Measurements from ENCODE around the gene DMXL2.
"Not testable (repeated sequence)": the region's sequence is repeated elsewhere in the genome, so short reads cannot be mapped to it uniquely, and the experiment has no call there.

The DMXL2 gene

DNA sequence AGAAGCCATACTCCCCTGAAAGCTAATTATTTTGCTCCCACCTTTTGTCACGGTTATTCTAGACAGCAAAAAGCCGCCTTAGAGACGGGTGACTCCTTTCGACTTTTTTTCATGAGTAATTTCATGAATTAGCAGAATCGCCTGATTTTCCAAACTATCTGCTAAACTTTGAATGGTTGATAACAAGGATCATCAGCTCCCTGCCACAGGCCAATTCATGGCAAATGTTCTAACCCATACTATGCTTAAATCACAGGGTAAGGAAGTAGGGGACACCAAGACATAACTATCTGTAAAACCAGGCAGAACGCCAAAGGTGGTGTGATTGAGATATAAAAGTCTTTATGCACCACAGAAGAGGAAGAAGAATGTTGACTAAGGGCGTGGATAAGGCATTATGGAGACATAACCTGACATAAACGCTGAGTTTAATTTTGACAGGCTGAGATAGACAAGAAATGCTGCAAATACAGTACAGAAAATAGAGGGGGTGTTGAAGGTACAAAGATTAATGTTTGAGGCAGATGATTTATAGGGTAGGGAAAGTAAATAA, 891 bp upstream of the DMXL2 start:
- DNase-seq = no peak

DNA sequence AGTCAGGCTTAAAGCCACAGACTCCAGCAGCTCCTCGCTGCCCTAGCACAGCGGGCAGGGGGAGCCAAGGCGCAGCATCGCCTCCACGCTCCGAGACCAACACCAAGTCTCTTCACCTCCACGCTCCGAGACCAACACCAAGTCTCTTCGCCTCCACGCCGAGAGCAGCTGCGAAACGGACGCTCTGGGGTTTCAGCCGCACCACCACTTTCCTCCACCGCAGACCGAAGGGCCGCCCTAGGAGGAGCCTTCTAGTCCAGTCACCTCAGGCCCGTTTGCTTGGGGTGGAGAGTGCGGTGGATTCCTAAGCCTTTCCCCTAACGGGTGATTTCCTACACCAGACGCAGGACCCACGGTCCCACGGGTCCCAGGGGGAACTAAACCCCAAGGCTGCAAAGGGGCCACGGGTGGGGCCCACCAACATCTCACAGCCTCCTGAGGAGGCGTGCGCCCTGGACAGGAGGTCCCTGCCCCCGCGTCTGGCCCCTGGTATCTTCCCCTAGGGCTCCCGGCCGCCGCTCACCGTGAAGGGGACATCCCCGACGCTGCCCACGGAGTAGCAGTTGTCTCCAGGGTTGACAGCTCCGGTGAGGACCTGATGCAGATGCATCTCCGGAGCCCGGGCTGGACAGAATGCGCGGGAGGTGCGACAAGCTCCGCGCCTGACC, 501 bp downstream of the DMXL2 start:
- no peak for DNase-seq

DNA sequence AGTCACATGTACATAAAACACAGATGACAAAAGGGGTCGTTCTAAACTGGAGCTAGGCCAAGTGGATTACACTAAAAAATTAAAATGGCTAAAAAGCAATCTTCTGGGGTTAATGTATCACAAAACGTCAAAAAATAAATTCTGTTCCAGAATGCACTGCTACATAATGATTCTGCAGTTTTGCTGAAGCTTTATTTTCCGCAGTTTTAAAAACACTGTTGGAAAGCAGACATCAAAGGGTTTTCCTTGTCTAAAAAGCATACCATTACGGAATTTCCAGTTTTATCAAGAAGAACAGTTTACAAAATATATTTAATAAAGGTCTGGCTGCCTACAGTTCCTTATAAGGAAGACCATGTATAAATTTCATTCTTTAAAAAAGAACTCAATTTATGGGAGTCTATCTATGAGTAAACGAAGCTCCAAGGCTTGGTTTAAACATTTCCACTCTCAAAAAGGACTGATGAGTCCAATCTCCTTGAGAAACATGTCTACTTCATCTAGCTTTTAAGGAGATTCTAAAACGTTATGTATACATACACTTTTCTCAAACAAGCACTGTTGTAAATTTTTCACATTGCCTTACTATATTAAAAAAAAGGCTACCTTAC, 1.3 kb downstream of the DMXL2 start:
- no peak for DNase-seq

DNA sequence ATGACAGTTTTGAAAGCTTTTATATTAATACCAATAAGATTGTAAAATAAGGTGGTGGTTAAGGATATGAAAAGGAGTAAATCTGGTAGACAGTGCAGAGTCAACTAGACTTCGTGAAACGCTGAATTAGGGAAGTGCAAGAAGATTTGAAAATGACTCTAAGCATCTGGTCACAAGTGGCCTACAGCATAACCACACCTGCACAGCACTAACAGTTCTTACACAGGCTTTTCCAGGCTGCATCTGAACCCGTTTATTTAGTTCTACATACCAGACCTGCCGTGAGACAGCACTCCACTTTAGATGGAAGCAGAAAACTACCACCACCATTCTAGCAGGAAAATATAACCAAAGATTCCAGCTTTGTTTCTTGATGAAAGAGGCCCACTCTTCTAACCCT, 1.9 kb downstream of the DMXL2 start:
- peak in 1 of 2 experiments; percentile 4 for DNase-seq

DNA sequence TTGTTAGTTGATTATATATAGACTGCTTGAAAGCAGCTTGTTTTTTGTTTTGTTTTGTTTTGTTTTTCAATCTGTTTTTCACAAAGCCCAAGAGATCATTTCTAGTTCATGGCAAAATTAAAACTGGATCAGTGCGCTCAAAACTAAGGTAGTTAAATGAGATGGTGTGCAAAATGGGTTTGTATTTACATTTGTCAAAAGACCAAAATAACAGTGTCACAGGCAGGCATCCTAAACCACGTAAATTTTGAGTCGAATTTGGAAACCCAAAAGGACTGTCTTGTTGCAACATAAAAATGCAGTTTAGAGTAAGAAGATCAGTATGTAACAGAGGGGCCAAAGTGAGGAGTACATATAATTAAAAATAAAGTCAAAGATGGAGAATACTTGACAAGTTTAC, 2.4 kb downstream of the DMXL2 start:
- no peak for DNase-seq

DNA sequence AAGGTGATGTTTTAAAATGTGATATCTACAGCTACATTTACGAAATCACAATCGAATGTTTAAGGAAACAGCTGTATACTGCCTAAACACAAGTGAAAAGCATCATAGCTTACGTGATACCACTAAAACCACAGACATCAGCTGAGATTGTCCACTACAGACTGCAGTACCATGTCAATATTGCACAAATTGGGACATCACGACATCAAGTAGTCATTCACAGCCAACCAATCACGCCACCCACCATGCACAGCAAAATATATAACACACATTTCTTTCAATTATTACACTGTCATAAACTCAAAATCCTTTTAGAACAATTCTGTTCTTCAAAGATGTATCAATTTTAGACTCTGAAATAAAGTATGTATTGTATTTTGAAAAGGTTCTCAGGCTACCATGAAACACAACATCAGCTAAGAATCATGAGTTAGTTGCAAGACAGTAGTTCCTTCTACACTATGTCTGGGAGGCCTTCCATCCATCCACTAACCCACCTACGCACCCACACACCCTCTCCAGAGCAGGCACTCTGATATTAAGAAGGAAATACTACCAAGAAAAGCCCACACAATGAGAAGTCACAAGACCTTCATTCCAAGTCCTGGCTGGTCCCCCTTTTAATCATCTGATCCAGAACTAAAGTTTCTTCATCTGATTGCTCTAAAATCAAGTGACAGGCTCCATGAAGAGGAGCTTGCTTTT, 3.1 kb downstream of the DMXL2 start:
- no peak for DNase-seq

DNA sequence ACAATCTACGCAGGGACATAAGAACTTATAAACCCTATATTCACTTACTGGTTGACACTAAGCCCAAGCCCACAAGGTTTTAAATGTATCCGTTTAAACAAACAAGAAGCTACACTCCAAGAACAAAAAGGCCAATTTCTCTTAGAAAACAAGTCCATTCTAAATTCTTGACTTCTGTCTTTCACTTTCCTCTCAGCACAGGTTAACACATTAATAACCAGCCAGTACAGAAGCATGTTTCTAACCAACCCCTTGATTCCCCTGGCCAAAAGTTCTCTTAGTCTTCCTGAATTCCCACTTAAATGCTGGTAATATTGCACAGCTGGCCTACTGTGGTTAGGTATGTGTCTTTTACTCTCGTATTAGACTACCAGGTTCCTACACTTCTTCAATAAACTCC, 4.7 kb downstream of the DMXL2 start:
- no peak for DNase-seq

DNA sequence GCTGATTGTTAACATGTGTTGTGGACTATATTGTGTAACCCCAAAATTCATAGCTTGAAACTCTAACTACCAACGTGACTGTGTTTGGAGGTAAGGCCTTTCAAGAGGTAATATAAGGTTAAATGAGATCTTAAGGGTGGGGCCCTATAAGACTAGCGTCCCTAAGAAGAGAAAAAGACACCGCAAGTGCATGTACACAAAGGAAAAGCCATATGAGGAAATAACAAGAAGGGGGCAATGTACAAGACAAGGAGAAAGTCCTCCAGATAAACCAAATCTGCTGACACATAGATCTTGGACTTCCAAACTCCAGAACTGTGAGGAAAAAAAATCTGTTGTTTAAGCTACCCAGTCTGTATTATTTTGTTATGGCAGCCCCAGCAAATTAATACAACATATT, 8.6 kb downstream of the DMXL2 start:
- no peak for DNase-seq

DNA sequence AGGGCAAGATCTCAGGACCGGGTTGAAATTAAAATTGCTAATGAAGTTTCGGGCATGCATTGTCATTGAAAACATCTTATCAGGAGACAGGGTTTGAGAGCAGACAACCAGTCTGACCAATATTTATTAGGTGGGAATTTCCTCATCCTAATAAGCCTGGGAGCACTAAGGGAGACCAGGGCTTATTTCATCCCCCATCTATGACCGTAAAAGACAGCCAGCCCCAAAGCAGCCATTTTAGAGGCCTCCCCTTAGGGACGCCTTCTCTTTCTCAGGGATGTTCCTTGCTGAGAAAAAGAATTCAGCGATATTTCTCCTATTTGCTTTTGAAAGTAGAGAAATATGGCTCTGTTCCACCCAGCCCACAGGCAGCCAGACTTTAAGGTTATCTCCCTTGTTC, 9.9 kb downstream of the DMXL2 start:
- not testable (repeated sequence) for DNase-seq

DNA sequence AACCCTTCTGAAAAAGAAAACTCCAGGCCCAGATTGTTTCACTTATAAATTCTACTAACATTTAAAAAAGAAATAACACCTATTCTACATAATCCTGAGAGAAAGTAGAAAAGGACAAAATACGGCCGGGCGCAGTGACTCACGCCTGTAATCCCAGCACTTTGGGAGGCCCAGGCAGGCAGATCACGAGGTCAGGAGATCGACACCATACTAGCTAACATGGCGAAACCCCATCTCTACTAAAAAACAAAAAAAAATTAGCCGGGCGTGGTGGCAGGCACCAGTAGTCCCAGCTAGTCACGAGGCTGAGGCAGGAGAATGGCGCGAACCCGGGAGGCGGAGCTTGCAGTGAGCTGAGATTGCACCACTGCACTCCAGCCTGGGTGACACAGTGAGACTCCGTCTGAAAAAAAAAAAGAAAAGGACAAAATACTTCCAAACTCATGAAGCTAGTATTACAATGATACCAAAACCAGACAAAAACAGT, 19.1 kb downstream of the DMXL2 start:
- DNase-seq = not testable (repeated sequence)

DNA sequence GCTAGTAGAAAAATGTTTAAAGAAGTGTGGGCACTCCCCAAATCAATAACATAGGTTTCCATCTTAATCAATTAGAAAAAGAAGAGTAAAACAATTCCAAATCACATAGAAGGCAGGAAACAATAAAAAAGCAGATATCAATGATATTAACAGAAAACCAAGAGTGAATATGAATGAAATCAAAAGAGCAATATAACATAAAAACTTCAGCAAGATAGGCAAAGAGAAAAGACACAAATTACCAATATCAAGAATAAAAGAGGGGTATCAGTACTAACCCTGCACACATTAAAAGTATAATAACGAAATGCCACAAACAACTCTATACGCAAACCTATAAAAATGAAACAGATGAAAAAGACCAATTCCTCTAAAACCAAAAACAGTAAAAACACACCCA, 19.6 kb downstream of the DMXL2 start:
- DNase-seq = no peak

DNA sequence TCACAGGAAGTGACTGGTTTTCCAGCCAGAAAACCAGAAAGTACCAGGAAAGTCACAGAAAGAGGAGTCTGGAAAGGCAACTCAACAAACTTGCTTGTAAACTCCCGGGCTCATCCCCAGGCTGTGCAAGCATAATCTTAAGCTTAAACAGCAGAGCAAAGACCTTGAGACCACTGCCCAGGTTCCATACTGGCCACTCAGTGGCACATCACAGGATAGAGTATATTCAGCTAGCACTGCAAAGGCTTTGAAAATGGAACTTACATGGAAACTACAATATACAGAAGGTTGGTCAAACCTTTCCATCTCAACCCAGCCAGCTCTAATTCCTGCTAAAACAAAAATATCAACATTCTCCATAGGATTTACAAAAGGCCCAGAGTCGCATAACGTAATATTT, 20.1 kb downstream of the DMXL2 start:
- no peak for DNase-seq

DNA sequence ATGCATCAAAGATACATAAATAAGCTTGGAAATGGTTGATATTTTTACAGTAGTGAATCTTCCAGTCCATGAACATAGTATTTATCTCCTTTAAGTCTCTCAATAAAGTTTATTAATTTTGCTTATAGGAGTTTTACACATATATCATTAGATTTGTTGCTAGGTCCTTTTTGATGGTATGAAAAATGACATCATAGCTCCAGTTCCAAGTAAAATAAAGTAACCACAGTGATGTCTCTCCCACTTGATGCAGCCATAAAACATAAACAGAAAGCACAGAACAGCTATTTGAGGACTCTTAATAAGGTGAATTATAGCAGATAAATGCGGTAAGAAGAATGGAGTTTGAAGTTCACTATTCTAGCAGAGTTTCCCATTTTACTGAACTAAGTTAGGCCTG, 20.8 kb downstream of the DMXL2 start:
- DNase-seq = no peak

DNA sequence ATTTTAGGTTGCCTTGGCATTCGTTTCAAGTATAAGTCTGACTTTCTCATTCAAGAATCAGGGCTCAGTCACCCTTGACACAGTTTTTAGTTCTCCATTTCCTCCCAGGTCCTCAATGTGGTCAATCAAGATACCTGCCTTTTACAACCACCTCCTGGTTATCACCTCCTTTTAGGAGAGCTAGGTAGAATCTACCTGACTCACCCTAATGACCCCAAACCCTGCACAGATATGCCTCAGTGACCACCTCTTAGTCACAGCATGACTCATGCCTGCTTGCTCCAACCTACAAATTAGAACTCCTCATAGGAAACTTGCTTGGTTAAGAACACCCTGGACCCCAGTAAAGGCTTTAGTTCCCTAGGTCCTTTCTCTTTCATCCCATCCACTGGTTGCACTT, 22.5 kb downstream of the DMXL2 start:
- DNase-seq = no peak

DNA sequence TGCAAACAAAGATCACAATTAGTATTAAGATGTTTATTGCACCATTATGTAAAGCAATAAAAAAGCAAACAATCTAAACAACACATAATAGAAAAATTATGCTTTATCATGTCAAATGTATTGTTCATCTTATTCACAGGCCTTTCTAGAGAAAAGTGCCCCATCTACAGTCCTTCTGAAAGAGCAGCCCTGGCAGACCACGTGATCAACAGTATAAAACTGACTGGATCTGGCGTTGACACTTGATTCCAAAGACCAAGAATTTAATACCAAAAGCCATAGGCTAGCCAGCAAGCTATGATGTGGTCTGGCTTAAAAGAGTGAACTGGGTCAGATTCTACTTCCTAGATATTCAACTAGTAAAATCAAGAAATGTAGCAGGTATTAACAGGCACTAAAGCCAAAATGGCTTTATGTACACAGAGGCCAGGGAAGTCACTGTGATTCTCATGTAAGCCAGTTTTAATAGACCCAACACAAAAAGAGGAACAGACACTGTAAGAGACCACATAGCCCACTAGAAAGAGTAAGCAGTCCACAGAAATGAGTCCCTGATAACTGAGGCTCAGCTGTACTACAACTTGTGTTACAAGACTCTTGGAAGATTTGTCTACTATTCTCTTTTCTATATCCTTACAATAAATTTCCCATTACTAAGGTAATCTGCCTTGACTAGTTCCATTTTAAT, 32.5 kb downstream of the DMXL2 start:
- DNase-seq = no peak

DNA sequence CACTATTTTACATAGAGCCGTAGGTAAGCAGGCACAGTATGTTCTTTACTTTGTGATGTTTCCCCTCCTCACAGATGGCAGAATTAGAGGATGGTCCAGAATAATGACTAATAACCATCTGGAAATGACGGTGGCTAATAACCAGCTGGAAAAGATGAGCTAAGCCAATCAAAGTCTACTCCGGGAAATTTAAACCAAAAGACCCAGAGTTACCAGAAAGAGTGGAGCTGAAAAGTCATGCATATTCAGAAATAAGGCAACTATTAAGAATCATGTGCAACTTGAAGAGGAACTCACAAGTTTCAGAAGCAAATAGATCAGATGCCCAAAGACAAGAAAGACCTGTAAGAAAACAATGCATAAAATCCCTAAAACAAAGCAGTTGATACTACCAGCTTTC, 33.6 kb downstream of the DMXL2 start:
- no peak for DNase-seq

DNA sequence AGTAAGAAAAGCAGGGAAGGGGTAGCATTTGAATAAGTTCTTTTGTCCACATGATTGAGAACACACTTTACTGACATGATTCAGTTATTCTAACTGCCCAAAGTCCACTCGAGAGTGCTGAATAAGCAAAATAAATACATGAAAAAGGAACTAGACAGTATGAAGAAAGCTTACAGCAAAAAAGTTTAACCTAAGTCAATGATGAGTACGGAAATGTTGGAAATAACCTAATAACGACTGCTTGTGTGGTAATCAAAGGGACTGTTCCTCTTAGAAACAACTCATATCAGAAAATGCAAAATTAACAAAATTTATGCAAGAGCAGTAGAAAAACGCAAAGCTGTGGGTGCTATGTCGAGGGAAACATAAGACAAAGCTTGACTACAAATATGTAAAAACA, 36.6 kb downstream of the DMXL2 start:
- DNase-seq = no peak

DNA sequence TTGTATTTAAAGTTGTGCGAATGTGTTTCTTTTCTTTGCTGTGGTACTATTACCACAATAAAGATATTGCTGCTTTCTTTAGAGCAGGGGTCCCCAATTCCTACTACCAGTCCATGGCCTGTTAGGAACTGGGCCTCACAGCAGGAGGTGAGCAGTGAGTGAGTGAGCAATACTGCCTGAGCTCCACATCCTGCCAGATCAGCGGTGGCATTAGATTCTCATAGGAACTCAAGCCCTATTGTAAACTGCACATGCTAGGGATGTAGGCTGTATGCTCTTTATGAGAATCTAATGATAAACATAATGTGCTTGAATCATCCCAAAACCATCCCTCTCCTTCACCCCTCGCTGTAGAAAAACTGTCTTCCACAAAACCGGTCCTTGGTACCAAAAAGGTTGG, 41.6 kb downstream of the DMXL2 start:
- DNase-seq = no peak

DNA sequence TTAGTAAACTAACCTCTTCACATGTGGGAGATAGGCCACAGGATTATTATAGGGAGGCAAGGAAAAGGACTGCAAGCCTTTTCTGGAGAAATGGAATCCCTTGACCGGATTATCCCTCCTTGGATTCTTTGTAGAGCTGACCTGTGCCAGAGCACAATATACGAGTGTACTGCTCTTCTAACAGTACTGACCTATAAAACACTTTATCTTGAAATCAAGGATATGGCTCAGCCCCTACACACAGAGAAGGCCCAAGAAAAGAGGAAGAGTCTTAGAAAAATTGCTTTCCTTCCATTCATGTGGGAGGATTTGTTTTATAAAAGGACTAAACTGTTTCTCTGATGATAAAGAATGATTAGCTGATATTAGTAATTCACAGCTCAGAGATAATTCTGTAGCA, 42.2 kb downstream of the DMXL2 start:
- no peak for DNase-seq

DNA sequence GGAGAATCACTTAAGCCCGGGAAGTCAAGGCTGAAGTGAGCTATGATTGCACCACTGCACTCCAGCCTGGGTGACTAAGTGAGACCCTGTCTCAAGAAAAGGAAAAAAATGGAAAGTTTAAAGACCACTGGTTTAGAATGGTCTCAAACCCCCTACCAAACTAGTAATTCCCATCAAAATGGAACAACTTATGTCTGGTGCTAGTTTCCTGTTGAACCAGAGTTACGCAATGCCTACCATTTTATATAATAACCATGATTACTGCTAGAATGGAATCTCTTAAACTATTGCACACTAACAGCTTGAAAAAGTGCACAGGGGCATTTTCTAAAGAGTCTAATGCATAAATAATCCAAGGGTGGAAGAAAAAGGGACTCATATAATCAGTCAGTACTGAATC, 43.6 kb downstream of the DMXL2 start:
- no peak for DNase-seq

DNA sequence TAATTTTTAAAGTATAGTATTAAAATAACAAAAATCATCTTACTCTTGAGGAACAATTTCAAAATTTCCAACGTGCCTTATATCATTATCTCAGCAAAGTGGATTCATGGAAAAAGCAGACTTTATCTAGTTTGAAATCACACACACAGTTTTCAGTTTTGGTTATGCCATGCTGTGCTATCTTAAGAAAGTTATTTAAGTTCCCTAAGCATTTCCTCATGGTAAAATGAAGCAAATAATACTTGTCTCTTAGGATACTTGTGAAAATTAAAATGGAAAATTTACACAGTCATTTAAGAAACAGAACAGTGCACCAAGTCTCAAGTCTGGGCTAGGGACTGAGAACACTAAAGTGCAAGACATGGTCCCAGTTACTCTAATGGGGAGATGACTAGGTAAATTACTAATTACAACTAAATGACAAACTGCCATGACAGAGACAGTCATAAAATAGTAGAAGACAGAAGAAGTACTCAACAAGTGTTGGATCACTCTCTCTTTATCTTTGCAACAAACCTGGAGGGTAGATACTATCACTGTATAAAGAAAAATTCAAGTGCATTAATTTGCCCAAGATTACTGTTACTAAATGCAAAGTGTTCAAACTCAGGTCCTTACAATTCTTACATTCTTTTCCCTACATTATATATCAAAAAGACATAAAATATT, 44.8 kb downstream of the DMXL2 start:
- no peak for DNase-seq

DNA sequence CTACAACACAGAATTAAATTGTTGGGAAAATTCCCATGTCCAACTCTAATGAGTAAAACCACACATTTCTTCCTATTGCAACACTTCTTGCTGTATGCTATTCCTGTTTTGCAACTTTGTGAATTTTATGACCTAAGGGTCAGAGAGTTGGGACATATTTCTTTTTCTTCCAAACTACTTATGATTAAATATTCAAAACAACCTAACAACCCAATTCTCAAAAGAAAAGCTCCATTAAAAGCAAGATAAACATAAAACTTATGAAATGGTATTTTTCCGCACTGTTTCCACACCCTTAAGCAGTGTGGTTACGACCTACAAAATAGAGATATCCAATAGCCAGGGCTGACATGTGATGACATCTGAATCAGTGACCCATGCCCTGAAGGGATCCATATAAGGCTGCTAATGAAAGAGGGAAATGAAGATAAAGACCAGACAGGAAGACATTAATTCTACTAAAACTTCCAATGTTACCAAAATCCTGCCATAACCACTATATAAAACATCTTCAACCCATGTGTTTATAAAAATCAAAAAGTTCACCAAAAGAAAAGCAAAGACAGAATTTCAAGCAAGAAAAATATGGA, 45.6 kb downstream of the DMXL2 start:
- DNase-seq = no peak

Measured in NCI-H187 (cell line).